Neural cell (in vitro differentiated cells): ENCODE results near the gene LUC7L. TPM values are rescaled to one million over a fixed set of nuclear protein-coding genes. Genes with fewer than 3 reads are reported as not detected.

Source experiments
- H2AFZ ChIP-seq: fragments of 200-600, 300-800 bp; sonication (generic), shearing (Covaris generic); 2 replicates; pipeline ENCODE4 v1.6.0; 2014; ENCODE audit warnings: low read depth, mild to moderate bottlenecking, antibody characterized with exemption, low read length, moderate library complexity
- H3F3A ChIP-seq: fragments of 200-600 bp; shearing (Covaris generic); 2 replicates; pipeline ENCODE4 v1.6.1; 2016; ENCODE audit warnings: mild to moderate bottlenecking, moderate library complexity, mixed read lengths, antibody characterized with exemption, low read length; ENCODE audit not compliant: insufficient read depth, poor library complexity, severe bottlenecking
- H3K27ac ChIP-seq: fragments of 200-600, 300-800 bp; sonication (generic), shearing (Covaris generic); 2 replicates; pipeline ENCODE4 v1.5.1; 2014; ENCODE audit warnings: mild to moderate bottlenecking, low read length, moderate library complexity
- H3K27me3 ChIP-seq: fragments of 300-800, 200-600 bp; sonication (generic), shearing (Covaris generic); 2 replicates; pipeline ENCODE4 v1.6.0; 2014; ENCODE audit warnings: mild to moderate bottlenecking, low read depth, low read length, moderate library complexity; ENCODE audit not compliant: insufficient read depth
- H3K36me3 ChIP-seq: fragments of 300-800, 200-600 bp; sonication (generic), shearing (Covaris generic); 2 replicates; pipeline ENCODE4 v1.5.1; 2014; ENCODE audit warnings: mild to moderate bottlenecking, antibody characterized with exemption, low read length, moderate library complexity; ENCODE audit not compliant: insufficient read depth
- H3K4me2 ChIP-seq: fragments of 300-800, 200-600 bp; sonication (generic), shearing (Covaris generic); 2 replicates; pipeline ENCODE4 v1.6.0; 2014; ENCODE audit warnings: mild to moderate bottlenecking, low read length
- H3K4me3 ChIP-seq: fragments of 300-800, 200-600 bp; sonication (generic), shearing (Covaris generic); 2 replicates; pipeline ENCODE4 v1.5.1; 2014; ENCODE audit warnings: mild to moderate bottlenecking, low read length, moderate library complexity
- H3K79me2 ChIP-seq: fragments of 200-600 bp; shearing (Covaris generic); replicated peaks from 2 replicates; pipeline ENCODE4 v1.6.0; 2014; ENCODE audit warnings: mild to moderate bottlenecking, low read length, moderate library complexity; ENCODE audit not compliant: insufficient read depth
- H3K9ac ChIP-seq: fragments of 300-800, 200-600 bp; sonication (generic), shearing (Covaris generic); 2 replicates; pipeline ENCODE4 v1.6.1; 2016; ENCODE audit warnings: mild to moderate bottlenecking, low read length, mixed read lengths
- H3K9me2 ChIP-seq: fragments of 200-600 bp; shearing (Covaris generic); 2 replicates; pipeline ENCODE4 v1.6.1; 2016; ENCODE audit warnings: mild to moderate bottlenecking, low read length, mixed read lengths; ENCODE audit not compliant: insufficient read depth
- H3K9me3 ChIP-seq: fragments of 200-600, 300-800 bp; sonication (generic), shearing (Covaris generic); 2 replicates; pipeline ENCODE4 v1.6.1; 2016; ENCODE audit warnings: mild to moderate bottlenecking, mixed run types, low read length, moderate library complexity, mixed read lengths
- H4K20me1 ChIP-seq: fragments of 200-600 bp; shearing (Covaris generic); 2 replicates; pipeline ENCODE4 v1.6.1; 2016; ENCODE audit warnings: mild to moderate bottlenecking, mixed run types; ENCODE audit not compliant: insufficient read depth
- EP300 ChIP-seq: fragments of 450-650 bp; conservative IDR thresholded peaks from 2 replicates; pipeline ENCODE4 v1.6.1; 2014; ENCODE audit warnings: antibody characterized with exemption, mild to moderate bottlenecking, moderate library complexity; ENCODE audit not compliant: poor library complexity, severe bottlenecking
- EZH2 ChIP-seq: fragments of 200-600, 300-800 bp; shearing (Covaris generic), sonication (generic); IDR thresholded peaks from 2 replicates; pipeline ENCODE4 v1.6.1; 2014; ENCODE audit warnings: antibody characterized with exemption, low read length, borderline replicate concordance, mild to moderate bottlenecking; ENCODE audit not compliant: insufficient read depth, poor library complexity, severe bottlenecking
- MXI1 ChIP-seq: fragments of 450-650 bp; conservative IDR thresholded peaks from 2 replicates; pipeline ENCODE4 v1.6.1; 2014; ENCODE audit warnings: antibody characterized with exemption, mild to moderate bottlenecking; ENCODE audit not compliant: poor library complexity, severe bottlenecking
- POLR2AphosphoS5 ChIP-seq: IDR thresholded peaks from 2 replicates; pipeline ENCODE4 v1.6.1; 2012
- RAD21 ChIP-seq: fragments of 450-650 bp; conservative IDR thresholded peaks from 2 replicates; pipeline ENCODE4 v1.6.1; 2014; ENCODE audit warnings: antibody characterized with exemption, mild to moderate bottlenecking, moderate library complexity
- SMC3 ChIP-seq: fragments of 450-650 bp; conservative IDR thresholded peaks from 2 replicates; pipeline ENCODE4 v1.6.1; 2014; ENCODE audit warnings: antibody characterized with exemption, mild to moderate bottlenecking, moderate library complexity; ENCODE audit not compliant: poor library complexity
- TAF1 ChIP-seq: IDR thresholded peaks from 2 replicates; pipeline ENCODE4 v1.6.1; 2012; ENCODE audit warnings: low read depth
- polyA plus RNA-seq: library from polyadenylated mRNA; depleted of rRNA; stranded (reverse); fragments of >200 nt; gene quantifications from 2 replicates; pipeline ENCODE4 v1.2.3, GENCODE V29; 2014
- TF ChIP-seq, protein P1 (sequence below): IDR thresholded peaks from 2 replicates; pipeline ENCODE4 v1.6.1; 2012; ENCODE audit warnings: borderline replicate concordance
- TF ChIP-seq, protein P2 (sequence below): fragments of 450-650 bp; IDR thresholded peaks from 2 replicates; pipeline ENCODE4 v1.5.1; 2014; ENCODE audit warnings: antibody characterized with exemption, mild to moderate bottlenecking, moderate library complexity; ENCODE audit not compliant: poor library complexity, severe bottlenecking

Gene LUC7L
- polyA plus RNA-seq, 1 donor from 2014 or later = 564 TPM

DNA sequence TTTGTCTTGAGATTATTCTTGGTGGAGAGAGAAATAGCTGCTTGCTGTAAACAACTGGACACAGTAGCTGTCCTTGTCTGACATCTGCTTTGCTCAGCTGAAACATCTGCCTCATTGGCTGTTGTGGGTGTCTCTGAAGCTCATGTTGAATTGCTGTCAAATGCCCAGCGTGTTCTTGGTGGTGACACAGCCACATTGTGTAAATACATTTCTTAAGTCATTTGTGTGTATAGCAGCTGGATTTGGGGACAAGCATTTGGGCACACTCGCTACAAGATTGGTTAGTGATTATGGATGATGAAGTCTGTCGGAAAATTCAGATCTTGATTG is 10.7 kb upstream of the LUC7L start:
- Histone ChIP-seq H3K4me2 (no peak overlapping the region), H3K9ac (no peak overlapping the region), H3K79me2 (peaks cover 28% of the 10 kb centered on the region), H3F3A (no peaks in the 10 kb centered on the region), H3K4me3 (no peak overlapping the region), H4K20me1 (no peaks in the 10 kb centered on the region), H3K27ac (no peak overlapping the region), H3K36me3 (no peaks in the 10 kb centered on the region), H2AFZ (no peak overlapping the region), H3K9me3 (no peaks in the 10 kb centered on the region), H3K27me3 (no peaks in the 10 kb centered on the region), H3K9me2 (no peaks in the 10 kb centered on the region)
- no peak for TF ChIP-seq POLR2AphosphoS5
- TF ChIP-seq, protein P1, sequence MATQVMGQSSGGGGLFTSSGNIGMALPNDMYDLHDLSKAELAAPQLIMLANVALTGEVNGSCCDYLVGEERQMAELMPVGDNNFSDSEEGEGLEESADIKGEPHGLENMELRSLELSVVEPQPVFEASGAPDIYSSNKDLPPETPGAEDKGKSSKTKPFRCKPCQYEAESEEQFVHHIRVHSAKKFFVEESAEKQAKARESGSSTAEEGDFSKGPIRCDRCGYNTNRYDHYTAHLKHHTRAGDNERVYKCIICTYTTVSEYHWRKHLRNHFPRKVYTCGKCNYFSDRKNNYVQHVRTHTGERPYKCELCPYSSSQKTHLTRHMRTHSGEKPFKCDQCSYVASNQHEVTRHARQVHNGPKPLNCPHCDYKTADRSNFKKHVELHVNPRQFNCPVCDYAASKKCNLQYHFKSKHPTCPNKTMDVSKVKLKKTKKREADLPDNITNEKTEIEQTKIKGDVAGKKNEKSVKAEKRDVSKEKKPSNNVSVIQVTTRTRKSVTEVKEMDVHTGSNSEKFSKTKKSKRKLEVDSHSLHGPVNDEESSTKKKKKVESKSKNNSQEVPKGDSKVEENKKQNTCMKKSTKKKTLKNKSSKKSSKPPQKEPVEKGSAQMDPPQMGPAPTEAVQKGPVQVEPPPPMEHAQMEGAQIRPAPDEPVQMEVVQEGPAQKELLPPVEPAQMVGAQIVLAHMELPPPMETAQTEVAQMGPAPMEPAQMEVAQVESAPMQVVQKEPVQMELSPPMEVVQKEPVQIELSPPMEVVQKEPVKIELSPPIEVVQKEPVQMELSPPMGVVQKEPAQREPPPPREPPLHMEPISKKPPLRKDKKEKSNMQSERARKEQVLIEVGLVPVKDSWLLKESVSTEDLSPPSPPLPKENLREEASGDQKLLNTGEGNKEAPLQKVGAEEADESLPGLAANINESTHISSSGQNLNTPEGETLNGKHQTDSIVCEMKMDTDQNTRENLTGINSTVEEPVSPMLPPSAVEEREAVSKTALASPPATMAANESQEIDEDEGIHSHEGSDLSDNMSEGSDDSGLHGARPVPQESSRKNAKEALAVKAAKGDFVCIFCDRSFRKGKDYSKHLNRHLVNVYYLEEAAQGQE = no peak
- no peak for TF ChIP-seq RAD21
- TF ChIP-seq TAF1 = no peak
- TF ChIP-seq EP300 = no peak
- TF ChIP-seq, protein P2, sequence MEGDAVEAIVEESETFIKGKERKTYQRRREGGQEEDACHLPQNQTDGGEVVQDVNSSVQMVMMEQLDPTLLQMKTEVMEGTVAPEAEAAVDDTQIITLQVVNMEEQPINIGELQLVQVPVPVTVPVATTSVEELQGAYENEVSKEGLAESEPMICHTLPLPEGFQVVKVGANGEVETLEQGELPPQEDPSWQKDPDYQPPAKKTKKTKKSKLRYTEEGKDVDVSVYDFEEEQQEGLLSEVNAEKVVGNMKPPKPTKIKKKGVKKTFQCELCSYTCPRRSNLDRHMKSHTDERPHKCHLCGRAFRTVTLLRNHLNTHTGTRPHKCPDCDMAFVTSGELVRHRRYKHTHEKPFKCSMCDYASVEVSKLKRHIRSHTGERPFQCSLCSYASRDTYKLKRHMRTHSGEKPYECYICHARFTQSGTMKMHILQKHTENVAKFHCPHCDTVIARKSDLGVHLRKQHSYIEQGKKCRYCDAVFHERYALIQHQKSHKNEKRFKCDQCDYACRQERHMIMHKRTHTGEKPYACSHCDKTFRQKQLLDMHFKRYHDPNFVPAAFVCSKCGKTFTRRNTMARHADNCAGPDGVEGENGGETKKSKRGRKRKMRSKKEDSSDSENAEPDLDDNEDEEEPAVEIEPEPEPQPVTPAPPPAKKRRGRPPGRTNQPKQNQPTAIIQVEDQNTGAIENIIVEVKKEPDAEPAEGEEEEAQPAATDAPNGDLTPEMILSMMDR = no peak
- TF ChIP-seq MXI1 = no peak
- TF ChIP-seq SMC3 = no peak
- no peak for TF ChIP-seq EZH2

DNA sequence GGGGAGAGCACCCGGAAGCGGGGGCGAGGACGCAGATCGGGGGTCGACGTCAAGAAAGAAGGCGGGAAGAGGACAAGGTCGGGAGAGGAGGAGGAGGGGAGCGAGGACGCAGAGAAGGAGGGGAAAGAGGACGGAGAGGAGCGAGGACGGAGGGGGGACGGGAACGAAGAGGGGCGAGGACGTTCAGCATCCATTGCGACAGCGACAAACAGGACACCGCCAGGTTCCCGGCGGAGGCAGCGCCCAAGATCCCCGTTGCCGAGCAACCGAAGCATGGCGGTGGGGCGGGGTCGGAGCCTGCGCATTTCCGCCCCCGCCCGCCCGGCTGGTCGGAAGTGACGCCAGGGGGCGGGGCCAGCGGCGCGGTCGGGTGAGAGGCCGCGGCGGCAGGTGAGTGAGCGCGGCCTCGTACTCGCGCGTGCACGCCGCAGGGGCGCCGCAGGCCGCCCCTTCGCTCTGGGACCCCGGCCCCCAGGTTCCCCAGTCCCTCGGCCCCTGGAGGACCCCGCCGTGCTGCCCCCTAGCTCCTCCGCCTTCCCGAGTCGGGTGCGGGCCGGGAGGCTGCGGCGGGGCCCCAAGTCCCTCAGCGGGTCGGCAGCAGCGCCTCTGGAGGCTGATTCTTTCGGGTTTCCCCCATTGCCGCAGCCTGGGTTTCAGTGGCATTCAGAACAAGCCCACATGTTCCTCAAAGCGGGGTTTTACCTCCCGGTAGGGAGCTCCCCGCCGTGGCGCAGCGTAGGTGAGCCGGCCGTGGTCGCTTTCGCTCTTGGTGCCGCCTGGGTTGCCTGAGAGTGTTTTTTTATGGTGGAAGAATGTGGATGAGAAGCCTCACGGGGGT is 5.4 kb upstream of the LUC7L start, which contains the start of gene FAM234A:
Gene FAM234A, plus strand, starts transcription at position 354 of the 838 bp plus-strand sequence. CDS start 19,593 bp downstream, outside the sequence.
- TF ChIP-seq MXI1 = peak; percentile 78
- peak; percentile 58 for TF ChIP-seq SMC3
- TF ChIP-seq RAD21 = peak; percentile 49
- peak; percentile 97 for TF ChIP-seq POLR2AphosphoS5
- TF ChIP-seq EZH2 = no peak
- TF ChIP-seq, protein P2 = peak; percentile 81
- TF ChIP-seq EP300 = peak; percentile 50
- TF ChIP-seq, protein P1 = peak; percentile 81
- no peak for TF ChIP-seq TAF1
- Histone ChIP-seq H3K27ac (peak within 1 kb of the TSS; percentile 95), H2AFZ (peak within 1 kb of the TSS; percentile 85), H3F3A (no peaks in the 10 kb centered on the region), H3K36me3 (no peaks in the 10 kb centered on the region), H3K79me2 (peaks cover 11% of the 10 kb centered on the region), H4K20me1 (no peaks in the 10 kb centered on the region), H3K9me2 (no peaks in the 10 kb centered on the region), H3K9ac (peak within 1 kb of the TSS; percentile 96), H3K9me3 (no peaks in the 10 kb centered on the region), H3K27me3 (no peaks in the 10 kb centered on the region), H3K4me2 (peak within 1 kb of the TSS; percentile 63), H3K4me3 (peak within 1 kb of the TSS; percentile 96)
